HG03520 (cell line): ENCODE measurements around the gene ZSCAN22.
A peak's percentile ranks its signal among the peaks of the same experiment; 100 is the strongest.
"Not testable (repeated sequence)": the region's sequence is repeated elsewhere in the genome, so short reads cannot be mapped to it uniquely, and the experiment has no call there.

Source experiments
- ATAC-seq: cut with Tn5 transposase; IDR thresholded peaks from one replicate; pipeline ENCODE4 v1.9.1; 2021; ENCODE audit warnings: mild to moderate bottlenecking, moderate library complexity; ENCODE audit not compliant: unreplicated experiment

The ZSCAN22 gene

DNA sequence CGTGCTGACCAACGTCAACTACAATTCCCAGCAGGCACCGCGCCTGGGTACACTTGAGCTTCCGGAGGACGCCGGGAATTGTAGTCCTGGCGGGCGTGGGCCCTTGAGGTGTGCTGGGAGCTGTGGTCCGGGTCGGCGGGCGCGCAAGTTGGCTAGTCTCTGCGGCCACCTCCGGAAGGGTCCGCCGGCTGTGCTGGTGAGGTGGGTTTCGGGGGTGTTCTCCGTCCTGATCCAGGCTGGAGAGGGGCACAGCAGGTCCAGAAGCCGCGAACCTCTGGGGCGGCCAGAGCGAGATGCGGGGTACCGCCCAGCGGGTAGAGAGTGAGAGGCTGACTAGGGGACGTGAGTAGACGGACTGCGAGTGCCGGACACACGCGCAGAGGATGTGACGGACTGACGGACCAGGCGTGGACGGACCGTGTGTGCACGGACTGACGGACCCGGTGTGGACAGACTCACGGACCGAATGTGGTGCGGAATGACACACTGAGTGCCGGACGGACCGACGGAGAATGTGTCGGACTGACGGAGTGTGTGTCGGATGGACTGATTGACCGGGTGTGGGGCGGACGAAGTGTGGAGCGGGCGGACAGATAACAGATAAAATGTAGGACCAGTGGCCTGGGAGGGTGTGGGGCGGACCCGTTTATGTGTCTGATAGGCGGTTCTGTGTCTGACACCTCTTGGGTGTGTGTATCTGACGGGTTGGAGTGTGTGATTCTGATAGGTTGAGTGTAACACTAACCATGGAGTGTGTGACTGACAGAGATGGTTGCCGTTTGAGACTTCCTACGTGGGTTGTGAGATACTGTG, at the start of gene ZSCAN22:
TSS of gene ZSCAN22 (plus strand) at position 81 of the 813 bp plus-strand sequence. CDS start 7,809 bp downstream, outside the sequence.
- ATAC-seq = peak; percentile 79

DNA sequence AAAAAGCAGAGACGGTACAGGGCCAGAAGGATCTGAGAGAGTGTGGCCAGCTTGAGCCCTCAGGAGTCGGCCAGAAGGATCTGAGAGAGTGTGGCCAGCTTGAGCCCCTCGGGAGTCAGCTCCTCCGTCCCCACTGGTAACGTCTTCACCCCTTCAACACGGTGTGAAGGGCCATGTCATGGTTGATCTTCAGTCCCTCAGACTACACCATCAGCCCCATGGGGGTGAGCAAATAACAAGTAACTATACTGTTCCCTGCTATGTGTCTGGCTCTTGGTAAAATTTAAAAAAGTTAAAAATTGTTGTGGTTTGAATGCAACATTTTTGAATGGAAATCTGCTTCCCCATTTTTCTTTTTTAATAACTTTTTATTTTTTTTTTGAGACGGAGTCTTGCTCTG, 49.6 kb upstream of the ZSCAN22 start:
- ATAC-seq = no peak

- ATAC-seq = no peak
These were observed 48.9 kb upstream of the ZSCAN22 start for GRCh38 chr19:58277748-58278540.

GRCh38 chr19:58278541-58279041, 48.2 kb upstream of the ZSCAN22 start, which contains the start of gene ZNF8:
Gene ZNF8 (plus strand): TSS chr19:58278955. CDS start chr19:58279082, 127 bp downstream.
- peak; percentile 96 for ATAC-seq

- ATAC-seq = peak; percentile 12
These were observed 47.5 kb upstream of the ZSCAN22 start for GRCh38 chr19:58279042-58279924.

DNA sequence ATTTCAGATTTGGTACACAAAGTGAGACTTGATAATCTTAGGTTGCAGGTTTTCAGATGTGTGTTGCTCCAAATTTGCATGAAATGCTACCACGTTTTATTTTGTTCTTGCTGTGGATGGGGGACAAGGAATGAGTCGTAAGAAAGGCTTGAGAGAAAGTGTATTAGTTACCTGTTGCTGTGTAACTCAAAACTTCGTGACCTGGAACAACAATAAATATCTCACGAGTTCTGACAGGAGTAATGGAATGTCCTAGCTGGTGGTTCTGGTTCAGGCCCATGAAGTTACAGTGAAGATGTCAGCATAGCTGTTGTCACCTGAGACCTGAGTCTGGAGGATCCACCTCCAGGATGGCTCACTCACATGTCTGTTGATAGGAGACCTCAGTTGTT, 46.9 kb upstream of the ZSCAN22 start:
- ATAC-seq = no peak

DNA sequence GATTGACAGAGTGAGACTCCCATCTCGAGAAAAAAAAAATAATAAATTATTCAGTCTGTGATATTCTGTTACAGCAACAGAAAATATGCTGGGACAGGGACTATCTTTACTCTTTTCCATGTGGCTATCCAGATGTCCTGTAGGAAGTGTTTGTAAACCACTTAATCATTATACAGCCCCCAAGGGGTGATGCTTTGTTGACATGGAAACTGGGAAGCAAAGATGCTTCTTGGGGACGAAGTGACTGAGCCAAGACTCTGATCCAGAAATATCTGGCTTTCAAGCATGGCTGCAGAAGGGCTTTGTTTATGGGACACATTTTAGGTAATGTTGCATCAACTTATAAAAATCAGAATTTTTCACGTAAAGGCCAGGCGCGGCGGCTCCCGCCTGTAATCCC, 42.6 kb upstream of the ZSCAN22 start:
- ATAC-seq = no peak

- no peak for ATAC-seq
These were observed 34.9 kb upstream of the ZSCAN22 start for GRCh38 chr19:58291943-58292342.

- ATAC-seq = no peak
These were observed 31.9 kb upstream of the ZSCAN22 start for GRCh38 chr19:58294743-58295374.

GRCh38 chr19:58296104-58296503, 30.7 kb upstream of the ZSCAN22 start:
- ATAC-seq = no peak

DNA sequence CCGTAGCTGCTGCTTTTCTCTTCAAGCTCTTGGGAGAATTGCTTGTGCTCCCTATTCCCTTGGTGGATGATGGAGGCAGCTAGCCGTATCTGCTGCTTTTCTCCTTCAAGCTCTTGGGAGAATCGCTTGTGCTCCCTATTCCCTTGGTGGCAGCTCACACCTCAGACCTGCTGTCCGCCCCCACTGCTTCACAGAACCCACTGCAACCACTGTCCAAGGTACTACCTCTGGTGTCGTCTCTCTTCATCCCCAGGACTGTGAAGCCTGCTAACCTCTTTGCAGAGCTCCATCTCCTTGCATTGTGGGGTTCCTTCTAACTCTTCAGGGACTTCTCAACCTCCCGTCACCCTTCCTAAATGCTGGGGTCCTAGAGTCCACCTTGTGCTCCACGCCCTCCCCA, 26.2 kb upstream of the ZSCAN22 start:
- ATAC-seq = no peak

DNA sequence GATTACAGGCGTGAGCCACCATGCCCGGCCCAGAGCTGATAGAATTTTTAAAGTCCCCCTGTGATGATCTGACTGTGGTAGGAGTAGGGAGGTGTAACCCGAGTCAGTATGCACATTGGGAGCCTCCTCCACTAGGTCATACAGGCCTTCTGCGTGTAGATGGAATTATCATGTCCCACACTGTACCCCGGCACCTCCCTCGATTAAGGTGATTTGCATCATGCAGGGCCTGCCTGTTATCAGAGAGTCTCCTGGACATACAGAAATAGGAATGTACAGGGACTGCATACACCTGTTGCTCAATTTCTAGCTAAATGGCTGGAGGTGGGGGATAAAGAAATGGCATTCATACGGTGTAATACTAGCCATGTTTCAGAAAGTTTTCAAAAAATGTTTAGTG, 22.5 kb upstream of the ZSCAN22 start:
- no peak for ATAC-seq

DNA sequence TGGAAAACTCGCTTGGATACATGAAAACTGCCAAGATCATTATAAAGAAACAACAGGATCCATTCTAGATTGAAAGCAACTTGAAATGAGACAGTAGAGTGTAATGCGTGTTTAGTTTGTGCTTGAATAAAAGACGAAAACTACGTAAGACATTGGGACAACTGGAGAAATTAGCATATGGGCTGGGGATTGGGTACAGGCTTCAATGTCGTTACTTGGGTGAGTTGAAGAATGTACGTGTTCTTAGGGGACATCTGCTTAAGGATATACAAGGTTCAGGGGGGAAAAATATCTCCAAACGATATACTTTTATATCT, 22.1 kb upstream of the ZSCAN22 start:
- ATAC-seq = no peak

- peak; percentile 93 for ATAC-seq
These were observed 21.5 kb upstream of the ZSCAN22 start, which contains the start of gene ERVK3-1 for GRCh38 chr19:58305065-58305931. Gene ERVK3-1 (plus strand): TSS chr19:58305377. CDS start chr19:58312169, 6,792 bp downstream.

DNA sequence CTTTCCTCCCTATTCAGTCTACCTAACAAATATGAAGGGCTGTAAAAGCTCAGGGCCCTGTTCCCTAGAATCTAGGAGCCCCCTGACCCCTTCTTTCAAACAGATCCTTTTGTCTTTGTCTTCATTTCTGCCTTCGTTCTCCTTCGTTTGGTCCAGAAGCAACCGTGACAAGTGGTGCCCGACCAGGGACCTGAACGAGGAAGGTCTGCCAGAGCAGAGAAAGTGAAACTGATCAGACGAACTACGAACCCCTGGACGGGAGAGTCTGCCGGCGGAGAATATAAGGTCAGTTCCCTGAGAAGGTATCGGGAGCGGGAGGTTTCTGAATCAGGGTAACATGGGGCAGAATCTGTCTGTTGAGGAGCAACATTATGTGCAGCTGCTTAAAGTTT, 20.9 kb upstream of the ZSCAN22 start:
- no peak for ATAC-seq

DNA sequence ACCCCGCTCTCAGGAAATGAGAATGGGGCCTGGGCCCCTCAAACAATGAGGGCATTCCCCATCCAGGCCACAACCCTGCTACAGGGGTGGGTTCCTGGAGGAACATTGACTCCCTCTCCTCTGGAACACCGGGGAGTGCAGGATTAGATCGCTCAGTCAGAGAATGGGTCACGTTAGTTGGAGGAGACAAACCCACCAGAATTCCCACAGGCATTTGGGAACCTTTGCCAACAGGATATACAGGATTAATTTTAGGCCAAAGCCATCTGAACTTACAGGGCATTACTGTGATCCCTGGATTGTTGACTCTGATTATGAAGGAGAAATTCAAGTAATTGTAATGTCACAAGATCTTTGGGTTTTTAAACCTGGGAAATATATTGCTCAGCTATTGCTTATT, 19.1 kb upstream of the ZSCAN22 start:
- no peak for ATAC-seq

DNA sequence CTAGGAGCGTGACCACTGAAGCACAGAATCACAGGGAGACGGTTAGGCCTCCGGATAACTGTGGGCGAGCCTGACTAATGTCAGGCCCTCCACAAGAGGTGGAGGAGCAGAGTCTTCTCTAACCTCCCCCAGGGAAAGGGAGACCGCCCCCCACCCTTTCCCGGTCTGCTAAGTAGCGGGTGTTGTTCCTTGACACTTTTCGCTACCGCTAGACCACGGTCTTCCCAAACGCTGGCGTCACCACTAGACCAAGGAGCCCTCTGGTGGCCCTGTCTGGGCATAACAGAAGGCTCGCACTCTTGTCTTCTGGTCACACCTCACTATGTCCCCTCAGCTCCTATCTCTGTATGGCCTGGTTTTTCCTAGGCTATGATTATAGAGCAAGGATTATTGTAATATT, 16.1 kb upstream of the ZSCAN22 start:
- ATAC-seq = not testable (repeated sequence)

DNA sequence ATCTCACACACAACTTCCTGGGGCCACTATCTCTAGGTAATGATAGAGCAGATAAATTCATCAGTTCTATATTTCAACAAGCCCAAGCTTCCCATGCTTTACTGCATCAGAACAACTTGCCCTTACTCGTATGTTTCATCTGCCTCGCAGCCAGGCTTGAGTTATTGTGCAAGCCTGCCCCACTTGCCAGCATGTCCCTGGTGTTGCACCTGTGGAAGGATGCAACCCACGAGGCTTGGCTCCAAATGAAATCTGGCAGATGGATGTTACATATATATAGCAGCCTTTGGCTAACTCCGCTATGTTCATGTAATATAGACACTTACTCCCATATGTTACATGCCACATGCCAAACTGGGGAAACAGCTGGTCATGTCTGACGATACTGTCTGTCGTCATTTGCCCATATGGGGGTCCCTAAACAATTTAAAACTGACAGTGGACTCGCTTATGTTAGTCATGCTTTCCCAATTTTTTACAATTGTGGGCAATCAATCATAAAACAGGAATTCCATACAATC, 15.4 kb upstream of the ZSCAN22 start:
- ATAC-seq = no peak

- no peak for ATAC-seq
These were observed 11.2 kb upstream of the ZSCAN22 start for GRCh38 chr19:58315580-58315979.
